GM19351 (cell line): ENCODE results near the gene CLBA1.
"Not testable (repeated sequence)": the region's sequence is repeated elsewhere in the genome, so short reads cannot be mapped to it uniquely, and the experiment has no call there.

ENCODE experiments used
- ATAC-seq: cut with Tn5 transposase; IDR thresholded peaks from one replicate; pipeline ENCODE4 v1.9.1; 2021; ENCODE audit warnings: mild to moderate bottlenecking, moderate library complexity; ENCODE audit not compliant: unreplicated experiment

The CLBA1 gene

DNA sequence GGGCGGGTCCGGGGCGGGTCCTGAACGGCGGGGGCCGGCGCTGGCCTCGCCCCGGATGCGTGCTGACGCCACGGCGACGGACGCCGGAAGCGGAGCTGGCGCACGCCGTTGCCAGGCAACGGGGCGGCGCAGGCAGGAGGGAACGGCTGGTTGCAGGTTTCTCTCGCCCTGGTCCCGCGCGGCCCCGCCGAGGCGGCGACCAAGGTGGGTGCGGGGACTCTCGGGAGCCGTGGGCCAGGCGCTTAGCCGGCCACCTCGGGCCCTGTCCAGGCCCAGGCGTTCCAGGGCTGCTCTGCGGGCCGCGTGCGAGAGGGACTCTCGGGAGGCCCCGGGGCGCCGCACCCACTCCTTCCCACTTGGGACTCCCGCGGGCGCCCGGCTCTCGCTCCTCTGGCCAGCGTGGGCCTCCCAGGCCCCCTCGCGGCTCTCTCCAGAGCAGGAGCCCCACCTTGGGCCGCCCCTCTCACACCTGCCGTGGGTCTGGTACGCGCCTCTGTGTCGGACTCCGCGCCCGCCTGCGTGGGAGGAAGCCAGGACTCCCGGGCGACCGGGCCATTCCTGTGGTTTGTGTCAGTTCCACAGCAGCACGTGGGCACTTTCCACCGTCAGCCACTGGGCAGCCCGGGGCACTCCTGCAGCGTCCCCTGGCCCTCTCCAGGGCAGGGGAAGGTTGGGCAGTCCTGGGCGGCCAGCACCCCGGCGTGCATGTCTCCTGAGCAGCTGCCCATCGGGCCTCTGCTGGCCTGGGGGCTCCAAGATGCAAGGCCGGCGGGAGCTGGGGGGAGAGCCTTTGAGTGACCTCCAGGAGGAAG is at the start of gene CLBA1:
CLBA1 (plus strand) TSS at position 114 of the 812 bp plus-strand sequence; CDS start at position 758, 644 bp downstream.
- peak; percentile 97 for ATAC-seq

DNA sequence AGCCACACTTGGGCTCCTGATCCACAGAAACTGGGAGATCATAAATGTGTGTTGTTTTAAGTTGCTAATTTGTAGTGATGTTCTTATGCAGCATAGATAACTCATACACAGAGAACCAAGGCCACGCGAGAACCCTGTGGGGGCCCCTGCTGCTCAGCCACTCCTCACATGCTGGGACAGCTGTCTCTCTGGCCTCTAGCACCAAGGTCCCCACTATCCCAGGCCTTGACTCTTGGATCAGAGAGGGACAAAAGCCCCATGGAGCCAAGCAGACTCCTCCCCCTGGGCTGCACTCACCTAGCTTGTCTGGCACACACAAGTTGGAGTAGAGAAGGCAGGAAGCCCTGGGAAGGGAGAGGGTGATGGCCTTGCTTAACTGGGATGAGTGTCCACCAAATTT is 49.6 kb upstream of the CLBA1 start:
- ATAC-seq: no peak

DNA sequence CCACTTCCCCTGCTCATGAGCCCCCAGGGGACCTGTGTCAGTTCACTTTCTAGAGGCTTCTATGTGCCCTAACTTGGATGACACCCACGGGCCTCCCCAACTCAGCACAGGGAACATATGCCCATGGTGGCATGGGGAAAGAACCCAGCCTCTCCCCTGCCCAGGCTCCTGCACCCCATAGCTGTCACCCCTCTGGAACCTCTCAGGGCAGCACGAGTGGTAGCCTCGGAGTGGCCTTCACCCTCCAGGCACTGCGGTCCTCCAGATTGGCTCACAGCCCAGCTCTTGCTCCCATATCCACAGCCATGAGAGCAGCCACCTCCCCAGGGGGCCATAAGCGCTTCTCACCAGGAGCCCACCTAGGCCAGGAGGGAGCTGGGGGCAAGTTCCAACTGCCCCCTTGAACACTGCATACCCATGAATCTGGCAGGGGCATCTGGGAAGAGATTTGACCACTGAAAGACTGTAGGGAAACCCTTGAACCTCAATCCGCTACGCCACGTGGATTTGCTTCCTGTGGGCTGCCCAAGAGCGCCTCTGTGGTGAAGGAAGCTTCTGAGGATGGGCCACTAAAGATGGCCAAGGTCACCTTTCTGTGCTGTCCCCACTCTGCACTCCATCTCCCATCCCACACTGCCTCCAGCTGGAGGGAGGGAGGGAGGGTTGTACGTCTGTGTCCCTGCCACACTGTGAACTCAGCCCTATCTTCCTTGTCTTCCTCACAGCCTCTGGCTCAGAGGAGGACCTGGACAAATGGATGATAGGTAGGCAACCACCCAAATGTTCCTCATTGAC is 49.0 kb upstream of the CLBA1 start:
- no peak for ATAC-seq

DNA sequence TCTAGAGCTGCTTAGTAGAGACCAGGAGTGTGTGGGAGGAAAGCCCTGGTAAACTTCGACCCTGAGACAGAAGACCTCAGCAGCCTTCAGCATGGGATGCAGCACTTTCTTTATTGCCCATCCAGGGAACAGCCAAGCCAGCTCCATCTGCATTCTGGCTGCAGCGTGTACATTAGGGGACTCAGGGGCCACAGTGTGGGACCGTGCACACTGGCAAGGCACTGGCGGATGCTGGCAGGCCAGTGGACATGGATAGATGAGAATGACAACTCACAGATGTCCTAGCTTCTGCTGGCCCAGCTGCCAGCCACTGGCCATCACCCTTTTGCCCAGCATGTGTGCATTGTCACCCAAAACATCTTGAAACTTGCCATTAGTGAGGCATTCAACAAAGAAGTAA is 48.4 kb upstream of the CLBA1 start:
- ATAC-seq: no peak

DNA sequence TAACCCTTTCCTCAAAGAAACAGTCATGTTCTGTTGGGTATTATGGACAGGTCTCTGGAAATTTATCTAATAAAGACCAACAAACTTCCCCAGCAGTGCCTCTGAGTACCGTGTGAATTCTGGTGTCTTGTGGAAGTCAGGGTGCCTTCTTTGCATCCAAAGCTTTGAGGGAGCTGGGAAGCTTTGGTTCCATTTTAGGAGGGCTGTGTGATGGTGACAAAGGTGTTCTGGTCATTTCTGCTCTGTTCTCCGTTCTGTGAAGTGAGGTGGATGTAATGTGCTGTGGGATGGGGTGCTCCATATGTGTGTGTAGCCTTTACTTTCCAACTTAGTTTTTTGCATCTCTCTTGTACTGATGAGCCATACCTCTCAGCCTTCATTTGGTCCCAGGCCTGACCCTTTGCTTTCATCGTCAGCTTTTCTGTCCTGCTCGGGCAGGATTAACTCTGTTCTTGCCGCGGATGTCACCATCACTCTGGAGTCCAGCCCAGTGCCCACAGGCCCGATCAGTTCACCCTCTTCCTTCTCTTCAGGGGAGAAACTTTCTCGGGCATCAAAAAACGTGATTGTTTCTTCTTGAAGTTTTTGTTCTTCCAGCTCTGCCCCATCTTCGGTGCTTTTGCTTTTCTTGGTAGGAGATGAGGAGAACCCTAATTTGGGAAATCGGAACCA is 47.8 kb upstream of the CLBA1 start:
- ATAC-seq: no peak

DNA sequence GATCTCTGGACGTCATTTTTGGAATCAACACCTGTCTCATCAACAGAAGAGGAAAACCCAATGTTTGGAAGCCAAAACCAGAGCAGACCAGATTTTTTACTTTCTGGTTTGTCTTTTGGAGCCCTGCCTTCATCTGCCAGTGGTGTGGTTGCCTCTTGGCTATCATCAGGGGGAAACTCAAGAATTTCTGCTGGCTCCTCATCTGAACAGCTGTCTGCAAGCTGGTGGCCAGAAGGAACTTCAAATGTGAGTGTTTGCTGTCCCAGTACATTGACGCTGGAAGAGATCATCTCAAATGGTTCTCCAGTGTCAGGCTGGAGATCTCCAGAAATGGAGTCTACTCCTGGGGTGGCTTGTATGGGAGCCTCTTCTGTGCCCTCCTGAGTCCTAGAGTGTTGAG is 47.2 kb upstream of the CLBA1 start:
- no peak for ATAC-seq

DNA sequence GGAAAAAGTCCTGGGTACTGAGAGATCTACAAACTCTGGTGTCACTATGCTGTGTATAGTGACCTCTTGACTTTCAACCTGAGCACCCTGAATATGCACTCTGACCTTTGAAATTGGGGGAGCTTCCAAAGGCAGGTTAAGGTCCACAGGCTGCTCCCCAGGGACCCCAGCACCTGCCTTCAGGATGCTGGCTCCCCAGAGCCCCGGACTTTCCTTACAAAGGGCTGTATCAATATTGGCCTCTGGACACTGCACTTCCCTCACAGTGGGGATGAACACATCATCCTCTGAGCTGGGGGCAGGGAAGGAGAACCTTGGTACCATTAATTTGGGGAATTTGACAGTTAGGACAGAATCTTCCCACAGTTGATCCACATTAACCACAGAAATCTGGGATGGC is 46.6 kb upstream of the CLBA1 start:
- no peak for ATAC-seq

DNA sequence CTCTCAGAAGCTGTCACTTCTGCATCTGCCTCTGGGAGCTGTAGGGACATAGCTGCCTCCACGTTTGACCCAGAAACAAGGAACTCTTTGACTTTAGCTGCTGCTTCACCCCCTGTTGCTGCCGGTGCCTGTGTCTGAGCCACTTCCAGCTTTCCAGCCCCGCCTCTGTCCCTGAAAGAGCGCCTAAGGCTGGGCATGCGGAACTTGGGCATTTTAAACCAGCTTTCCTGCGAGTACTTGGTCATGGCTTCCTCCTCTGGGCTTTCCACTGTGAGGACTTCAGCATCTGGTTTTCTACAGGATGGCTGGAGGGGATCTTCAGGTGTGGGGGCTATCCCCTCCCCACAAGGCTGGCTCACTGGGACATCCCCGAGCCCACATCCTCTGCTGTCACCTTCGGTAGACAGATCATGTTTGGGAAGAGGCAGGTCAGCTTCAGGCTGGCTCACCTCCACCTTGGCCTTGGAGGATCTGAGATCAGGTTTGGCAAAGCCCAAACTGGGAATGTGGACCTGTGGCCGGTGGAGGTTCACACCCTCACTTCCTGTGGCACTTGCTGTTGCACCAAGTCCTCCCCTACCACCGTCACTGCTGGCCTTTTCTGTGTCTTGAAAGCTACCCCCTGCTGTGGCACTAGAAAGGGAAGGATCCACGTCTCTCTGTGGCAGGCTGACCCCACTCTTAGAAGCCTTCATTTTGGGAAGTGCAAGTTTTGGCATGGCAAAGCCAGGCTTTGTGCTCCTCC is 45.8 kb upstream of the CLBA1 start:
- ATAC-seq: no peak

DNA sequence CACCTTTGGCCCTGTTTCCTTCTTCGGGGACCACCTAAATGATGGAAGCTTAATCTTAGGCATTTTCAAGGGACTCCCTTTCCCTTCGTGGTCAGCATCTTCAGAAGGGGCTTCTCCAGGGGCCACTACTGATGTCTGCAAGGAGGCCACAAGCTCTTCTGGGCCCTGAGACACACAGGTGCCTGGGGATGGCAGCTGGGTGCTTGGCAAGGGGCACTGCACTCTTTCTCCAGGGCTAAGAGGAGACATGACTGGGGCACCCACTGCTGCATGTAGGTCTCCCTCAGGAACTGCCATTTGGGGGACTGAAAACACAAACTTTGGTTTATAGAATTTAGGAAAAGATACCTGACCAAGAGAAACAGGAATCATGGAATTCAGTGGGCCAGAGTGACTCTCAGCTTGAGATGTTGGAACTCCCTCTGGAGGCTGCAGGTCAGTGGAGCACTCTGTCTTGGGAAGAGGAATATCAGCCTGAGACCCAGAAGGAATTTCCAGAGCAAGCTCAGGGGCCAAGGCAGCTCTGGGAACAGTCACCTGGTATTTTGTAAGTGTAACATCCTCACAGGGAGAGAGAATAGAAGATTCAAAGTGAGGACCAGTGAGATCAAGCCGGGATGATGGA is 45.0 kb upstream of the CLBA1 start:
- no peak for ATAC-seq

DNA sequence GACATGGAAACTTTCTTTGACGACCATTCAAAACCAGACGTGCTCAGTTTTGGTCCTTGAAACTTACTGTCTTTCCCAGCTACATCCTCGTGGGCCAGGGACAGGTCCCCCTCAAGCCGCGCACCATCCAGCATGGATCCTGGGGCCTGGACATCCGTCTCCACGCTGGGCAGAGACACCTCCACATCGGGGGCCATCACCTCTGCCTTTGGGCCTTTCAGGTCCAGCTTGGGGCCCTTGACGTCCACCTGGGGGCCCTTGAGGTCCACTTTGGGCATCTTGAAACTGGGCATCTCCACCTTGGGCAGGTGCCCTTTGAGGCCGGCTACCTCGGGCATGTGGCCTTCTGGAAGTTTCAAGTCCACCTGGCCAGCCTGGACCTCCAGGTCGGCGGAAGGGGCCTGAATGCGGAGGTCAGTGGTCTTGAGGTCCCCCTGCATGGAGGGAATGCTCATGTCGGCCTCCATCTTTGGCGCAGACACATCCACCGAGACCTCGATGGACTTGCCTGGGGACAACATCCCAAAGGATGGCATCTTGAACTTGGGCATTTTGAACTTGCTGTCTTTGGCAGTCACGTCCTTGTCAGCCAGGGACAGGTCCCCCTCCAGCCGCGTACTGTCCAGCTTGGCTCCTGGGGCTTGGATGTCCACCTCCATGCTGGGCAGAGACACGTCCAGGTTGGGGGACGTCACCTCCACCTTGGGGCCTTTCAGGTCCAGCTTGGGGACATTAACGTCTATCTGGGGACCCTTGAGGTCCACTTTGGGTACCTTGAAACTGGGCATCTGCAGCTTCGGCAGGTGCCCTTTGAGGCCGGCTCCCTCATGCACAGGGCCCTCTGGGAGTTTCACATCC is 43.9 kb upstream of the CLBA1 start:
- no peak for ATAC-seq

DNA sequence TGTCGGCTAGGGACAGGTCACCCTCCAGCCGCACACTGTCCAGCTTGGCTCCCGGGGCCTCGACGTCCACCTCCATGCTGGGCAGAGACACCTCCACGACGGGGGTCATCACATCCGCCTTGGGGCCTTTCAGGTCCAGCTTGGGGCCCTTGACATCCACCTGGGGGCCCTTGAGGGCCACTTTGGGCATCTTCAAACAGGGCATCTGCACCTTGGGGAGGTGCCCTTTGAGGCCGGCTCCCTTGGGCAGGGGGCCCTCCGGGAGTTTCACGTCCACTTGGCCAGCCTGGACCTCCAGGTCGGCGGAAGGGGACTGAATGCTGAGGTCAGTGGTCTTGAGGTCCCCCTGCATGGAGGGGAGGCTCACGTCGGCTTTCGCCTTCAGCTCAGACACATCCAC is 43.0 kb upstream of the CLBA1 start:
- no peak for ATAC-seq

DNA sequence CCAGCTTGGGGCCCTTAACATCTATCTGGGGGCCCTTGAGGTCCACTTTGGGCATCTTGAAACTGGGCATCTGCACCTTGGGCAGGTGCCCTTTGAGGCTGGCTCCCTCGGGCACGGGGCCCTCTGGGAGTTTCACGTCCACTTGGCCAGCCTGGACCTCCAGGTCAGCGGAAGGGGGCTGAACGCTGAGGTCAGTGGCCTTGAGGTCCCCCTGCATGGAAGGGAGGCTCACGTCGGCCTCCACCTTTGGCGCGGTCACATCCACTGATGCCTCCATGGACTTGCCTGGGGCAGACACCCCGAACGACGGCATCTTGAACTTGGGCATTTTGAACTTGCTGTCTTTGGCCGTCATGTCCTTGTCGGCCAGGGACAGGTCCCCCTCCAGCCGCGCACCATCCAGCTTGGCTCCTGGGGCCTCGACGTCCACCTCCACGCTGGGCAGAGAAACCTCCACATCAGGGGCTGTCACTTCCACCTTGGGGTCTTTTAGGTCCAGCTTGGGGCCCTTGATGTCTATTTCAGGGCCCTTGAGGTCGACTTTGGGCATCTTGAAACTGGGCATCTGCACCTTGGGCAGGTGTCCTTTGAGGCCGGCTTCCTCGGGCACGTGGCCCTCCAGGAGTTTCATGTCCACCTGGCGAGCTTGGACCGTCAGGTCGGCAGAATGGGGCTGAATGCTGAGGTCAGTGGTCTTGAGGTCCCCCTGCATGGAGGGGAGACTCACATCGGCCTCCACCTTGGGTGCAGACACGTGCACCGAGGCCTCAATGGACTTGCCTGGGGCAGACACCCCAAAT is 42.2 kb upstream of the CLBA1 start:
- ATAC-seq: not testable (repeated sequence)

DNA sequence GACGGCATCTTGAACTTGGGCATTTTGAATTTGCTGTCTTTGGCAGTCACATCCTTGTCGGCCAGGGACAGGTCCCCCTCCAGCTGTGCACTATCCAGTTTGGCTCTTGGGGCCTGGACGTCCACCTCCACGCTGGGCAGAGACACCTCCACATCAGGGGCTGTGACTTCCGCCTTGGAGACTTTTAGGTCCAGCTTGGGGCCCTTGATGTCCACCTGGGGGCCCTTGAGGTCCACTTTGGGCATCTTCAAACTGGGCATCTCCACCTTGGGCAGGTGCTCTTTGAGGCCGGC is 41.6 kb upstream of the CLBA1 start:
- not testable (repeated sequence) for ATAC-seq

DNA sequence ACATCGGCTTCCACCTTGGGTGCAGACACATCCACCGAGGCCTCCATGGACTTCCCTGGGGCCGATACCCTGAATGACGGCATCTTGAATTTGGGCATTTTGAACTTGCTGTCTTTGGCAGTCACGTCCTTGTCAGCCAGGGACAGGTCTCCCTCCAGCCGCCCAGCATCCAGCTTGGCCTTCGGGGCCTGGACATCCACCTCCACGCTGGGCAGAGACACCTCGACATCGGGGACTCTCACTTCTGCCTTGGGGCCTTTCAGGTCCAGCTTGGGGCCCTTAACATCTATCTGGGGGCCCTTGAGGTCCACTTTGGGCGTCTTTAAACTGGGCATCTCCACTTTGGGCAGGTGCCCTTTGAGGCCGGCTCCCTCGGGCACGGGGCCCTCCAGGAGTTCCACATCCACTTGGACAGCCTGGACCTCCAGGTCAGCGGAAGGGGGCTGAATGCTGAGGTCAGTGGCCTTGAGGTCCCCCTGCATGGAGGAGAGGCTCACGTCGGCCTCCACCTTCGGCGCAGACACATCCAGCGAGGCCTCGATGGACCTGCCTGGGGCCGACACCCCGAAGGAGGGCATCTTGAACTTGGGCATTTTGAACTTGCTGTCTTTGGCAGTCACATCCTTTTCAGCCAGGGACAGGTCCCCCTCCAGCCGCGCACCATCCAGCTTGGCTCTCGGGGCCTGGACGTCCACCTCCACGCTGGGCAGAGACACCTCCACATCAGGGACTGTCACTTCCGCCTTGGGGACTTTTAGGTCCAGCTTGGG is 41.0 kb upstream of the CLBA1 start:
- ATAC-seq: not testable (repeated sequence)

DNA sequence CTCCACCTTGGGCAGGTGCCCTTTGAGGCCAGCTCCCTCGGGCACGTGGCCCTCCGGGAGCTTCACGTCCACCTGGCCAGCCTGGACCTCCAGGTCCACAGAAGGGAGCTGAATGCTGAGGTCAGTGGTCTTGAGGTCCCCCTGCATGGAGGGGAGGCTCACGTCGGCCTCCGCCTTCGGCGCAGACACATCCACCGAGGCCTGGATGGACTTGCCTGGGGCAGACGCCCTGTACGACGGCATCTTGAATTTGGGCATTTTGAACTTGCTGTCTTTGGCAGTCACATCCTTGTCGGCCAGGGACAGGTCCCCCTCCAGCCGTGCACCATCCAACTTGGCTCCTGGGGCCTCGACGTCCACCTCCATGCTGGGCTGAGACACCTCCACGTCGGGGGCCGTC is 40.3 kb upstream of the CLBA1 start:
- ATAC-seq: not testable (repeated sequence)

DNA sequence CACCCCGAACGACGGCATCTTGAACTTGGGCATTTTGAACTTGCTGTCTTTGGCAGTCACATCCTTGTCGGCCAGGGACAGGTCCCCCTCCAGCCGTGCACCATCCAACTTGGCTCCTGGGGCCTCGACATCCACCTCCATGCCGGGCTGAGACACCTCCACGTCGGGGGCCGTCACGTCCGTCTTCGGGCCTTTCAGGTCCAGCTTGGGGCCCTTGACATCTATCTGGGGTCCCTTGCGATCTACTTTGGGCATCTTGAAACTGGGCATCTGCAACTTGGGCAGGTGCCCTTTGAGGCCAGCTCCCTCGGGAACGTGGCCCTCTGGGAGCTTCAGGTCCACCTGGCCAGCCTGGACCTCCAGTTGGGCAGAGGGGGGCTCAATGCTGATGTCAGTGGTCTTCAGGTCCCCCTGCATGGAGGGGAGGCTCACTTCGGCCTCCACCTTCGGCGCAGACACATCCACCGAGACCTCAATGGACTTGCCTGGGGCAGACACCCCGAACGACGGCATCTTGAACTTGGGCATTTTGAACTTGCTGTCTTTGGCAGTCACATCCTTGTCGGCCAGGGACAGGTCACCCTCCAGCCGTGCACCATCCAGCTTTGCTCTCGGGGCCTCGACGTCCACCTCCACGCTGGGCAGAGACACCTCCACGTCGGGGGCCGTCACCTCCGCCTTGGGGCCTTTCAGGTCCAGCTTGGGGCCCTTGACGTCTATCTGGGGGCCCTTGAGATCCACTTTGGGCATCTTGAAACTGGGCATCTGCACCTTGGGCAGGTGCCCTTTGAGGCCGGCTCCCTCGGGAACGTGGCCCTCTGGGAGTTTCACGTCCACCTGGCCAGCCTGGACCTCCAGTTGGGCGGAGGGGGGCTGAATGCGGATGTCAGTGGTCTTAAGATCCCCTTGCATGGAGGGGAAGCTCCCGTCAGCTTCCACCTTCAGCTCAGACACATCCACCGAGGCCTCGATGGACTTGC is 39.3 kb upstream of the CLBA1 start:
- ATAC-seq: not testable (repeated sequence)

DNA sequence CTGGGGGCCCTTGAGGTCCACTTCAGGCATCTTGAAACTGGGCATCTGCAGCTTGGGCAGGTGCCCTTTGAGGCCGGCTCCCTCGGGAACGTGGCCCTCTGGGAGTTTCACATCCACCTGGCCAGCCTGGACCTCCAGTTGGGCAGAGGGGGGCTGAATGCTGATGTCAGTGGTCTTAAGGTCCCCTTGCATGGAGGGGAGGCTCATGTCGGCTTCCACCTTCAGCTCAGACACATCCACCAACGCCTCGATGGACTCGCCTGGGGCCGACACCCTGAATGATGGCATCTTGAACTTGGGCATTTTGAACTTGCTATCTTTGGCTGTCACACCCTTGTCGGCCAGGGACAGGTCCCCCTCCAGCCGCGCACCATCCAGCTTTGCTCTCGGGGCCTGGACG is 38.4 kb upstream of the CLBA1 start:
- ATAC-seq: not testable (repeated sequence)
